GM18519 (cell line): ENCODE results near the gene SYT6.

Experiments
- ATAC-seq: cut with Tn5 transposase; IDR thresholded peaks from one replicate; pipeline ENCODE4 v1.9.1; 2021; ENCODE audit warnings: mild to moderate bottlenecking, moderate library complexity; ENCODE audit not compliant: unreplicated experiment, low FRiP score

Gene SYT6

DNA sequence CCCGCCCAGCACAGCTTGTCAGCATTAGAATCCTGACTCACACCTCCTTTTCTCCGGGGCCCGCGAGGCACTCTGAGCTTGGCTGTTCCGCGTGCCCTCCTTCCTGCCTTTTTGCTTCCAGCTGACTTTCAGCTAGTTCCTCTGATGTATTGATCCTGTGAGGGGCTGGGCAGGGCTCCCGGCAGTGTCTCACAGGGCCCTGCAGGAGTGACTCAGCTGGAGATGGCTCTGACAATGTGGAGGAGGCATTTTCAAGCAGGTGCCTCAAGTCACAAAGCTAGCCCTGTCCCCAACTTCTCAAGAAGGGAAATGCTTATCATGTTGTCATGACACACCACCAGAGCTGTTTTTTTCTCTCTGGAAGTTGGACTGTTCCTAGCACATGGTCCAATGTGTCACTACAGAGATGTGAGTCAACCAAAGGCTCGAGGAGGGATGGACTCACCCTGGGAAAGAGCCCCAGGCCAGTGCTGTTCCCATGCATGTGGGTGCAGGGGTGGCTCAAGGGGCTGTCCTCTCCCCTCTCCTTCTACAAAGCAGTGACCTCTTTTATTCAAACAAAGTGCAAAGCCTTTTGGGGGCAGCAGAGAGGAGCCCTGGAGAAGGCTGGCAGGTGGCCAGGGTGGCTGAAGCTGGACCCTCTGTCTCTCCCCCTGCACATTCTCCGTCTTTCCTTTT is 30.6 kb downstream of the SYT6 start:
- ATAC-seq = no peak

DNA sequence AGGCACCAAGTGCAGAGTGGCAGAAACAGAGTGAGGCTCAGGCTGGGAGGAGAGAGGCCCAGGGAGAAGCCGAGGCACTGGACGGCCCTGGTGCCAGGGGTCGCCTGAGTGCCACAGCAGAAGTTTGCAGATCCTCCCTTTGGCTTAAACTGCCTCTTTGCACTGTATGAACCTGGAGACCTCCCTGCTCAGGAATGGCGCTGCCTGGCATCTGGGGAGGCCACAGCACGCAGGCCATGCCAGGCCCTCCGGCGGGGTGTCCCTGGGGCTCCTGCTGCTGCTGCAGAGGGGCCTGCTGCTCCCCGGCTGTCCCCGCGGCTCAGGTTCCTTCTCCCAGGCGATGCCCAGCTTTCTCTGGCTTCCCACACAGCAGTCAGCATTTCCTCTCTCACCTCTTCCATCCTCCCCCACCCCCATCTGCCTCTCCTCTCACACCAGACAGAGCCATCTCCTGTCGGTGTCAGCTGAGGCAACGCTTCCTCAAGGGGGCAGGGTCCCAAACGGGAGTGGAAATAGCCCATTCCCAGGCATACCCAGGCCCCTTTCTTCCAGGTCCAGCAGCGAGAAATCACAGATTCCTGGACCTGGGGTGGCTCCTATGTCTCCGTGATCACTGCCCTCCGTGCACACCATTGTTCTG is 35.2 kb downstream of the SYT6 start:
- ATAC-seq = no peak

DNA sequence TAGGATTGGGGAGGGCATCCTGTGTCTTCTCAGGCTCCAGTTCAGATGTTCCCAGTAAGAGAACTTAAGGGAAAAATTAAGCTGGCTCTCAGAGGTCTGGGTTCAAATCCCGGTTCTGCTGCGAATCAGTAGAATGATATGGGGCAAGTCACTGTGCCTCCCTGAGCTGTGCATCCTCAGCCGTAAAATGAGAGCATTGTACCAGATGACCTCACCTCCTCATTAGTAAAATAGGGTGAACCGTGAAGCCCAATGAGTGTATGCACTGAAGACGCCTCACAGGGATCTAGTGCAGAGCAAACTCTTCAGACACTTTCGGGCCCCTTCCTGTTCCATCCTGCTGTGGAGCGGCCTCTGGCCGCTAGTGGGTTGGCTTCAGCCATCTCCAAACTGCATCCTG is 36.0 kb downstream of the SYT6 start:
- ATAC-seq = no peak

DNA sequence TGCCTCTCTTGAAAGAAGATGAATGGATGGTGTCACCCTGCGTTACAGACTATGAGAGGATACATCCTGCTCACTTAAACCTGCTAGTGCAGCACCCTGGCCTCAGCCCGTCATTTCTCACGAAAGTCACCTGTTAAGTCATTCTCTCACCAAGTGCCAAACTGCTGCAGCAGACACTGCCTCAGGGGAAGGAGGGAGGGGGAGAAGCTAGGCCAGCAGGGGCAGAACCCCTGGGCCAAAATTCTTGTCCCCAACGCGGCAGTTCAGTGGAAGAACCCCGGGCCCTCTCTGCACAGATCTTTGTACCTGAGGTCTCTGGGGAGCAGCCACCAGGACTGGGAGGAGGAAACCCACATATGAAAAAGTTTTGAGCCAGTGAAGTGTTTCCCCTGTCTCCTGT is 37.6 kb downstream of the SYT6 start:
- ATAC-seq = no peak

DNA sequence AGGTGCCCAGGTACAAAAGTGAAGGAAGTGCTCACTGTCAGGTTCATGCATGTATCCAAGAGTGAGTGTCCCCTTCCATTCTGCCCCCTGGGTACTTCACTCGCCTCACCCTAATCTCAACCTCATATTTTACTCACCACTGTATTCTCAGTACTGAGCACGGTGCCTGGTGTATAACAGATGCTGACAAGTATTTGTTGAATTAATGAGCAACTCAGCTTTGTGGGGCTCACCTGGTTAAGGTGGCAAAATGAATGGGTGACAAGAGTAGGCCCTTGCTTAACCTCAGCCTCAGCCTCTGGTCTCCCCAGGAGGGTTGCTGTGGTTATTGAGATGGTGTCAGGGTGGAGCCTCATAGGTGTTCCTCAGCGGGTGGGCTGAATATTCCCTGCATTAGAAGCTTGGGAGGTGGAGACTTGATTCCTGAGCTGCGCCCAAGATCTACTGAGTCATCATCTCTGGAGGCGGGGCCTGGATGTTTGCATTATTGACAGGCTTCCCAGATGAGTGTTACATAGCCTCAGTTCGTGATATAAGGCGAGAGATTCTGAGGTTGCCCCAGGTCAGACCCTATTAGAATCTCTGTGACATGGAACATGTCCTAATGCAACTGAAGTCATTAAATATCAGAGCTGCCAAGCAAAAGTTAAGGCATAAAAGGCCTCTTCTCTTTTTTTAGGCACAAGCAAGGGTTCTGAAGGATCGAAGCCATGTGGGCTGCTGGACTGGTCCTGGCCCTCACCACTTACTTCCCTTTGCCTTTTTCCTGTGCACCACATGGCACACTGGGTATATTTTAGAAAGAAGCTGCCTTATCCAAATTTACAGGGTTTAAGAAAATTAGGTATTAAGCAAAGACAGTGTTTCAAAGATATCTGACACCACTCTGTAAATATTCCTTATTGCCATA is 39.2 kb downstream of the SYT6 start:
- ATAC-seq = no peak

DNA sequence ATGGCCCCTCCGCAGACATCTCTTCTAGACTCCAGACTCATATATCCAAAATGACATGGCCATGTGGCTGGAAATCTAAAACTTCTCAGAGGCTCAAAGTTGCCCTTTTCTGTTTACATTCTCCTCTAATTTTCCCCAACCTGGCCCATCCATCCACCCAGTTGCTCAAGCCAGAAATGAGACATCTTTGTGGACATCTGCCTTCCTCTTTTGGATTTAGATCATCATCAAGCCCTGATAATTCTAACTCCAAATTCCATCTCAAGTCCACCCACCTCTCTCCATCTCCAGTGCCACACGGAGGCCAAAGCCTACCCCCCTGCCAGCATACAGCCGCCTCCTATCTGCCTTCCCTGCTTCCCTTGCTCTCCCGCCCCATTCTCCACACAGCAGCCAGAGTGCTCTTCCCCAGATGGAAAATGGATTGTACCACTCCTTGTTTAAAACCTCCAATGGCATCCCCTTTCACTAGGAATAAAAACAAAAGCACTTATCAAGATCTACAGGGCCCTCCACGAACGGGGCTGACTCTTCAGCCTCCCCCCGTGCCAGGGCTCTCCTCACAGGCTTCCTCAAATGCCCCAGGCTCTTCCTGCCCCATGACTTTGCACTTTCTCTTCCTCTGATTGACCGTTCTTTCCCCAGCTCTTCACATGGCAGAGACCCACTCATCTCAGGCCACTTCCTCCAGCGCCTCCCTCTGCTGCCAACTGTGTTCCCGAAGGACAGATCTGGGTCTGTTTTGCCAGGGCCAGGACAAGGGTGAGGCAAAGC is 40.1 kb downstream of the SYT6 start:
- no peak for ATAC-seq

DNA sequence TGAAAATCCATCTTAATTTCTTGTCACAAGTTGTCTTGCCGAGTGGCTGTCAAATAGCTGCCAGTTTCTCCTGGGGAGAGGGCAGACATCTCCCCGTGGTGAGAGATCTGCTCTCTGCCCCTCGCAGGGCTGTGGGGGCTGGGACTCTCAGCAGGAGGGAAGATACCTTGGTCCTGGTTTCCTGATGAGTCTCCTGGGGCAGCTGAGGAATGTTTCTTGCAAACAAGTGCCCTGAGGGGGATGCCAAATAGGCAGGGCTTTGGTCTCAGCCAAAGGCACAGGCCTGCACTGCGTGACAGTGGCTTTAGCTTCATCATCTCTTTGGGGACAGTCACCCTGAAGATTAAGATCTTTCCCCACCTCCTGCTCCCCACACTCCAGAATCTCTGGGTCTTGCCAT is 40.9 kb downstream of the SYT6 start:
- ATAC-seq = no peak

DNA sequence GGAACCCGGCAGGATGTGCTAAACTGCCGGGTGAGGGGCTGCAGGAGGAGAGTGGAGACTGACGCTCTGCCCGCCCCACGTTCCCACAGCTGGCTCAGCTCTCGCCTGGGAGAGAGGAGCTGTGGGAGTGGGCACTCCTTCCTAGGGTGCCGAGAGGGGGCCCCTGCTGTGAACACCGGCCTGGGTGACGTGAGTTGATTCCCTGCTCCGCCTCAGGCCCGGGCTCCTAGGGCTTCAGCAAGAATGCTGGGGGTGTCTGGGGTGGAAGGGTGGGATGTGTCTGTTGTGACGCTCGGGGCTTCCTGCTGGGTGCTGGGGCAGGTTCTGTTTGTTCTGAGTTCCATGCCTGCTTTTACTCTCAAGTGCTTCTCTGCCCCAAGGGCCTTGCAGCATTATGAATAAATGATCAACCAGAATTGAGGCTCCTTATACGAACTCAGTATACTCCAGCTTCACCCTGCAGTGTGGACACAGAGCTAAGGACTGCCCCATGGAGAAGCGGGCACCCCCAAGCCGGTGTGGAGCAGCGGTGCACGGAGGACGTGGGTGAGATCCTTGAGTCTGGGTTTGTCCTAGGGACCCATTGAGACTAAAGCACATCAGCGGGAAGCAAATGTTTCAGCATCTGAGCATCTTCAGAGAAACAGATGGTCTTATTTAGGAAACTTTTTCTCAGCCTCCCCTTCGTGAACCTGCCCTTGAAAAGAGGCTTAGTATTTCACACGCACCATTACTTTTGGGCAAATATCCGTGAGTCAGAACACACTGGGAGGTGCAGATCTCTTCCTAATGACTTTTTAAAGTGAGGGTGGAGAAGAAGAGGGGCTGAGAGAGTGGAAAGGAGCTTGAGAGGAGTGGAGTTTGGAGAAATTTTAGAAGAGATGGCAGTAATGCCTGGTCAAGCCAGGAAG is 41.7 kb downstream of the SYT6 start:
- ATAC-seq = no peak

DNA sequence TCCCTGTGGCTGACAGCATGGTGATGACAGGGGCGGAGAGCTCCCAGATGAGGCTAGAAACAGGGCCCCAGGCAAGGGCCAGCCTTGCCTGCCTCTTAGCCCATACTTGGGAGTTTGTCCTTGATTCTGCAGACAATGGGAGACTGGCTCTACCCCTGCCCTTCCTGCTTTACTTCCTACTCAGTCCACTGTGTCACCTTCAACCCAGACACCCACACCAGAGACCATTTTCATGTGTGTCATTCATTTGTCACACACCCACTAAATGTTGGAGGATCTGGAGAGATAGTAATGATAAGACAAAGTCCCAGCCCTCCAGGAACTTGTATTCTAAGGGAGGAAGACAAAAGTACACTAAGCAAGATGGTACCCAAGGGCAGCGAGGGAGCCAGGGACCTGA is 43.7 kb downstream of the SYT6 start:
- no peak for ATAC-seq

DNA sequence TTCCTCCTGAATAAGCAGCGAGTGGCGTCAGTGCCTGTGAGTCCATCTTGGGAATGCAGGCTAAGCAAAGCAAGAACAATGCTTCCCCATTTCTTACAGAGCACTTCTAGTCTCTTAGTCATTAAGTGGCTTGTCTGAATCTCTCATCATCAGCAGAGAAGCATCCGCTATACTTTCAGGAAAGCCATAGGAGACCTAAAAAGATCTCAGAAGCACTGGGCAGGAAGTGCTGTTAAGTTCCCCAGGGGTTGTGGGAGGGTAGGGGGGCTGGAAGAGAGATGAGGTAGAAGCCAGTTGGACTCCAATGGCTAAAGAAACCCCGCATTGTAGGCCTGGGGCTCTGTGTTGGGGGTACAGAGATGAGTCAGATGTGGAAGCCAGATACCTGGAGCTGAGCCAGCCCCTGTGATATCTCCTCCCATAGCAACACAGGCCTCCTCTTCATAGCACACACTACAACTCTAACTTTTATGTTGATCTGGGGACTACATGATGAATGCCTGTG is 44.9 kb downstream of the SYT6 start:
- peak; percentile 76 for ATAC-seq

DNA sequence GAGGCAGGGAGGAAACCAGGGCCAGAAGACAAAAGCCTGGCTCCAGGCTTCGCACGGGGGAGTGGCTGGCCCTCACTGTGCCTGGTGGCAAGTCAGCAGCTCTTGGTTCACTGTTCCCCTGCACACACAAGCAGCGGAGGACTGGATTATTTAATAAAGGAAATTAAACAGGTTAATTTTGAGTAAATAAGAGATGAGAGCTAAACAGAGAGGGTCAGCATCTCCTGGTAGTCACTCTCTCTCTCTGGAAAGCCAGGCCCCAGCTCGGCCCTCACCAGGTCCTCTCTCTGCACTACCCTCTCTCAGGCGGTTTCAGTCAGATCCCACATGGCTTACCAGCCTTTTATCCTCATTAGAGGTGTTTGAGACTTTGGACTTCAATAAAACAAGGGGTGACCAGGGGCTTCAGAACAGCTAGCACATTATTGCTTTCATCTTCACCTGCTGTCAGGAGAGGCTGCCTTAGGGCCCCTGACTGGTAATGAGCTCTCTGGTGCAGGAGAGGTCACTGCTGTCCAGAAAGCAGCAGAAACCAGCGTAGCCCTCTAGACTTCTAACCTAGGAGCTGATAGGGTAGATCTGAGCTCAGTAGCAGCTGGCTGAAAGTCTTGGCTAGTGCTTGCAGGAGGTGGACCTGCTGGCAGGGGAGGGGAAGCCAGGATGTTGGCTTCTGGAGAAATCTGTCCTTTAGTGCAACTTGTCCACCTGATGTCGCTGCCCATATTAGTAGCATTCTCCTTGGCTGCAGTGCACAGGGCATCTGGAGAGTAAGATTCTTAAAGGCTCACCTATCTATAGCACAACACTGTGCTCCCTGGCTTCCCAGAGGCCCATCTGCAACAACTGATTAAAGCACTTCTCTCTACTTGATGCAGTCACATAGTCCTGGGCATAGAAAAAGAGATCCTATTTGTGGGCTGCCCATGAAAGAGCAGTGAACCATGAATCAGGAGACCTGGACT is 45.9 kb downstream of the SYT6 start:
- ATAC-seq = no peak

DNA sequence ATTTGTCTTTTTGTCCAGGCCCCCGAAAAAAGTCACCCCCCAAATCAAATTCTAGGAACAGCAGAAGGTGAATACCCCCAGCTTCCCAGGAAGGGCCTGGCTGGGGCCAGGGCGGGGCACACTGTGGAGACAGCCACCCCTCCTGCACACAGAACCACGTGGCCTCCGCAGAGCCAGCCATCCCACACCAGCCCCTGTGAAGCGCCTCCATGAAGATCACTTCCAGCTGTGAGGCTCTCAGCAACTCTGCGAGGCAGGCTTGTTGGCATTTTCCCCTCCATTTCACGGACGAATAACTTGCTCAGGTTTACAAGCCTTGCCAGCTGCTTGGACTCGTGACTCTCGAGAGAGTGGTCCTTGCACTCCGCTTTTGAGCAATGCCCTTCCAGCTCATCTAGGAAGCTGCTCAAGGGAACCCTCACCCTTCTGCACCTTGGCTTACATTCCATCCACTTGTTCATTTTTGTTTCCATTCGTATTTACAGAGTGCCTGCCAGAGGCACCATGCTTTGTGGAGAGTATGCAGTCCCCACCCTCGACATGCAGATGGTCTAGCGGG is 48.2 kb downstream of the SYT6 start:
- no peak for ATAC-seq

DNA sequence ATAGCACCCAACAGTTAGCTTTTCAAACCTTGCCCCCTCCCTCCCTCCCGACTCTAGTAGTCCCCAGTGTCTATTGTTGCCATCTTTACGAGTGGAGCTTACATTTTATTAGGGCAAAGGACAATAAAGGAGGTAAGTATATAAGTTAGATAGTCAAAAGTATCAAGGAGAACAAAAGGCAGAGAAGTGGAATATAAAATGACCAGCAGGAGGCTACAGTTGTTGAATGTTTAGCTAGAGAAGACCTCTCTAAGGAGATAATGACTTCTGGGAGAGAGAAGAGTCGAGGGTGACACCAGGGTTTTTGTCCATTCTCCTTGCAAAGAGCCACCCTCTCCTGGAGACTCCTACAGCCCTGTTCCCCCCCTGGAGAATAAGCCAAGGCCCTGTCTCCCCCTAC is 48.7 kb downstream of the SYT6 start:
- ATAC-seq = no peak

DNA sequence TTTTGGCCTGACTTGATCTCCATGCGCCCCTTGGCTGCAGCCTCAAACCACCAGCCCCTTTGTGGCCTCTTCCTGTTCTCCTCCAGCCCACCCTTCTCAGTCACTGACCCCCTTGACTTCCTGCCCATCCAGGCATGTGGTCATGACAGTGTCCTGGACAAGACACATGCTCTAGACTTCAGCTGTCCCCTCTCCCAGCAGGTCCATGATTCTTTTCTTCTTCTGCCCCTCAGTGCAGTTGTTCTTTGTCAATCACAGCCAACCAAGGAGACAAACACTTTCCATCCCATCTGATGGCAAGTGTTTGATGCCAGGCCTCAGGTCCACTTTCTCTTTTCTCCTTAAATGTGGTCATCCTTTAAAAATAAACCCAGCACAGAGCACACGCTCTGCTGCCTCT is 49.7 kb downstream of the SYT6 start:
- ATAC-seq = no peak

DNA sequence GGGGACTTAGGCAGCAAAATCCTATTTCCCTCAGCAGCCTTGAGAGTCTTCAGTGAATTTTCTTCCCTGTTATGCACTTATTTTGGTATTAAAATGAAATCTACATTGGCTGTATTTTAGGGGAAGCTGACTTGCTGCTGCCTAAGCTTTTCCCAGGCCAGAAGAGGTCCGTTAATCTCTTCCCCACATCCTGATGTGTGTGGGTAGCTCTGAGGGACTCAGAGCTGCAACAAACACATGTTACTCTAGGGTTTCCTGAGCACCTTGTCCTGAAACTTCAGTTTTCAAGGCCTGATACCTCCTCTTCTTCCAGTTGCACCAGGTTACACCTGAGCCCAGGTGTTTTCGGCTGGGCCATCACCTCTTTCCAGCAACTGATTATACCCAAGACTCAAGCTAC is 51.5 kb downstream of the SYT6 start:
- no peak for ATAC-seq

DNA sequence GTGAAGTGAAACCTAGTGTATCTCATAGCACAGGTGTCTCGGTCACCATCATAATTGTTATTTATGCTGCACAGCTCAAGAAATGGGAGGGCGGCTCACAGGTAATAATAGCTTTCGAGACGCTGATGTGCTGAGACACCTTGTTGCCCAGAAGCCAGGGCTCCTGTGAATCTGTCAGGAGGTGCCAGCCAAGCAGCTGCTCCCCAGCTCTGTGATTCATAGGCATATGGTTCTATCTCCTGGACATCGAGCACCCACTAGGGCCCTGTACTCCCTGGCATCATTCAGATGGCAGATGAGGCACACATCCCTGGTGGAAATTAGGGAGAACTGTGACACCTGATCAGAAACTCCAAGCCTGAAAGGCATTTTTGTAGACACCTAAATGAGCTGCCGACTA is 53.5 kb downstream of the SYT6 start:
- no peak for ATAC-seq

DNA sequence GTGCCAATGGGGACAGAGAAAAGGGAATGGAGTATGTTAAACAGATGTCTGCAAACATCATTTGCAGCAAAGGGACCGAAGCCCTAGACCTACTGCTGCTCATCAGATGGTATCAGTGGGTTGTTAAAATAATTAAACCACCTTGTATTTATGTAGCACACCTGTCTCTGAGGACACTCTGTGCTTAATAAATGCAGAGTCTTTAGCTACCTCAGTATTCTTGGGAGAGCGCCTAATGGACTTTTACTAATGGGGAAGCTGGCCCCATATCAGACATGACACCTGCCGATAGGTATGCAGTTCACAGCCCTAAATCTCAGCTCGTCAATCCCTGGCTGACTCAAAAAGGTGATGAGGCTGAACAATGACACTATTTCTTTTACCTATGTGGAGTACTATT is 54.4 kb downstream of the SYT6 start:
- ATAC-seq = no peak

DNA sequence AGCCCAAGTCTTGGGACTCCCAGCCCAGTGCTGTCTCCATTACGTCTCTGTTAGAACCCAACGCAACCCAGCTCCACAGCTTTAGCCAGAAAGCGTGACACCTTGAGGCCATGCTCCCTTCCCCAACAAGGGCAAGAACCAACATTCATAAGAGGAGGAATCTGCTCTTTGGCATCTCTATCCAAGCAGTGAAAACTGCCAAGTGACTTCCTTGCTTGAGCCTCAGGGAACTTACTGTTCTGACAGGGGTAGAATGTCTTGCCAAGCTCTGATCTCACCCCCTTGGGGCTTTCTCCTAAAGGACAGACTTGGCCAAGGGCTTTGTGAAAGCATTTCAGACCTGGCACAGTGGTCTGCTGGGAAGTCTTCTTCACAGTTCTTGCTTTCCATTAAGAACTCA is 56.6 kb downstream of the SYT6 start:
- ATAC-seq = no peak
